ENCODE results near the gene TRIM22.

DNA sequence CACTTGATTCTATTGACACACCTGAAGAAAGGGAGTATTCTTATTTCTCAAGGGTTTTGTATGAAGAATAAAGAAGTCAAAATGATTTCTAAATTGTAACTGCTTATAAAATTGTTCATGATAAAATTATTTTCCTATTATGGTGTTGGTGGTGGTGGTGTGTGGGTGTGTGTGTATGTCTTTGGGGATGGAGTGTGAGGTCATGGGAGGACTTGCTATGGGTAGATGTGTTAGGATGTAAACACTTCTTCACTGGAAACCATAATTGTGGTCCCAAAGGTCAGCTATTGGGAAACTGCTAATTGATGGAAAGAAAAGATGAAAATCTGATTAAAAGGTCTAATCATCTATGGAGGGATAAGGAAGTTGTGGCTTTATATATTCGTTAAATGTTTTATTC, 5.1 kb downstream of the TRIM22 start:
- TF ChIP-seq, protein P1, sequence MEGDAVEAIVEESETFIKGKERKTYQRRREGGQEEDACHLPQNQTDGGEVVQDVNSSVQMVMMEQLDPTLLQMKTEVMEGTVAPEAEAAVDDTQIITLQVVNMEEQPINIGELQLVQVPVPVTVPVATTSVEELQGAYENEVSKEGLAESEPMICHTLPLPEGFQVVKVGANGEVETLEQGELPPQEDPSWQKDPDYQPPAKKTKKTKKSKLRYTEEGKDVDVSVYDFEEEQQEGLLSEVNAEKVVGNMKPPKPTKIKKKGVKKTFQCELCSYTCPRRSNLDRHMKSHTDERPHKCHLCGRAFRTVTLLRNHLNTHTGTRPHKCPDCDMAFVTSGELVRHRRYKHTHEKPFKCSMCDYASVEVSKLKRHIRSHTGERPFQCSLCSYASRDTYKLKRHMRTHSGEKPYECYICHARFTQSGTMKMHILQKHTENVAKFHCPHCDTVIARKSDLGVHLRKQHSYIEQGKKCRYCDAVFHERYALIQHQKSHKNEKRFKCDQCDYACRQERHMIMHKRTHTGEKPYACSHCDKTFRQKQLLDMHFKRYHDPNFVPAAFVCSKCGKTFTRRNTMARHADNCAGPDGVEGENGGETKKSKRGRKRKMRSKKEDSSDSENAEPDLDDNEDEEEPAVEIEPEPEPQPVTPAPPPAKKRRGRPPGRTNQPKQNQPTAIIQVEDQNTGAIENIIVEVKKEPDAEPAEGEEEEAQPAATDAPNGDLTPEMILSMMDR (IDR thresholded peaks at IDR 0.05) = no peak
- no peak for TF ChIP-seq POLR2A (IDR thresholded peaks at IDR 0.05)

Measured in thyroid gland (tissue), 4 donors.